Mesothelial cell of epicardium (in vitro differentiated cells): ENCODE measurements around the gene CALHM1. TPM values are rescaled to one million over a fixed set of nuclear protein-coding genes. Genes with fewer than 3 reads are reported as not detected.

Experiments used
- DNase-seq, 2 experiments: peaks; one replicate each; pipeline ENCODE4 v3.0.0; 2021; ENCODE audit warnings: low spot score in 2 of 2; ENCODE audit not compliant: unreplicated experiment in 2 of 2
- H3K27ac Mint-ChIP-seq: 2 replicates; pipeline ENCODE4 v1.8.0; 2021; ENCODE audit warnings: mixed read lengths
- H3K27me3 Mint-ChIP-seq: 2 replicates; pipeline ENCODE4 v1.8.0; 2021; ENCODE audit warnings: low read depth, mixed read lengths
- H3K36me3 Mint-ChIP-seq: 2 replicates; pipeline ENCODE4 v1.8.0; 2021; ENCODE audit warnings: mixed read lengths
- H3K4me1 Mint-ChIP-seq: 2 replicates; pipeline ENCODE4 v1.8.0; 2021; ENCODE audit warnings: mixed read lengths
- H3K4me3 Mint-ChIP-seq: 2 replicates; pipeline ENCODE4 v1.8.0; 2021; ENCODE audit warnings: mild to moderate bottlenecking, moderate library complexity, mixed read lengths
- H3K9me3 Mint-ChIP-seq: 2 replicates; pipeline ENCODE4 v1.8.0; 2021; ENCODE audit warnings: mixed read lengths
- CTCF ChIP-seq: fragments of 200-600 bp; sonication (generic); IDR thresholded peaks from one replicate; pipeline ENCODE4 v1.5.0; 2021; ENCODE audit warnings: antibody characterized with exemption; ENCODE audit not compliant: unreplicated experiment
- total RNA-seq: library from RNA; stranded (reverse); gene quantifications from 3 replicates; pipeline ENCODE4 v1.2.1, GENCODE V29; 2021

The CALHM1 gene
- total RNA-seq, 1 donor from 2014 or later, result not detected

- H3K36me3 Mint-ChIP-seq, result peaks cover 39% of the 10 kb centered on the region
- H3K9me3 Mint-ChIP-seq, result no peaks in the 10 kb centered on the region
- H3K4me1 Mint-ChIP-seq, result no peaks in the 10 kb centered on the region
- no peak for DNase-seq
- no peak for TF ChIP-seq CTCF
- H3K4me3 Mint-ChIP-seq, result no peak overlapping the region
- no peak overlapping the region for H3K27ac Mint-ChIP-seq
- no peaks in the 10 kb centered on the region for H3K27me3 Mint-ChIP-seq
Observed at GRCh38 chr10:103447187-103447586, 11.5 kb downstream of the CALHM1 start.

- Mint-ChIP-seq H3K27me3 (no peaks in the 10 kb centered on the region), H3K4me3 (no peak overlapping the region), H3K4me1 (no peaks in the 10 kb centered on the region), H3K9me3 (no peaks in the 10 kb centered on the region), H3K27ac (no peak overlapping the region), H3K36me3 (peaks cover 42% of the 10 kb centered on the region)
- DNase-seq, result no peak
- TF ChIP-seq CTCF, result no peak
Observed at GRCh38 chr10:103445767-103446567, 12.7 kb downstream of the CALHM1 start.

GRCh38 chr10:103445366-103445765 lies 13.3 kb downstream of the CALHM1 start:
- Mint-ChIP-seq H3K4me3 (no peak overlapping the region), H3K9me3 (no peaks in the 10 kb centered on the region), H3K27me3 (no peaks in the 10 kb centered on the region), H3K27ac (no peak overlapping the region), H3K4me1 (no peaks in the 10 kb centered on the region), H3K36me3 (peaks cover 46% of the 10 kb centered on the region)
- DNase-seq, result no peak
- TF ChIP-seq CTCF, result no peak

GRCh38 chr10:103444478-103444877 lies 14.2 kb downstream of the CALHM1 start:
- H3K4me3 Mint-ChIP-seq, result no peak overlapping the region
- H3K4me1 Mint-ChIP-seq, result no peaks in the 10 kb centered on the region
- TF ChIP-seq CTCF, result no peak
- H3K9me3 Mint-ChIP-seq, result no peaks in the 10 kb centered on the region
- no peak for DNase-seq
- H3K36me3 Mint-ChIP-seq, result peaks cover 49% of the 10 kb centered on the region
- no peaks in the 10 kb centered on the region for H3K27me3 Mint-ChIP-seq
- no peak overlapping the region for H3K27ac Mint-ChIP-seq

GRCh38 chr10:103443475-103444185 lies 15.1 kb downstream of the CALHM1 start:
- Mint-ChIP-seq H3K4me1 (no peaks in the 10 kb centered on the region), H3K4me3 (no peak overlapping the region), H3K9me3 (no peaks in the 10 kb centered on the region), H3K36me3 (peaks cover 44% of the 10 kb centered on the region), H3K27ac (no peak overlapping the region), H3K27me3 (no peaks in the 10 kb centered on the region)
- no peak for TF ChIP-seq CTCF
- no peak for DNase-seq
